Liver (tissue), 3 donors: Measurements from ENCODE around the gene FAM117A.

Experiments used
- EGR1 ChIP-seq, 2 donors: IDR thresholded peaks; 2 replicates each; pipeline ENCODE4 v1.6.1; 2016 to 2018; ENCODE audit warnings: antibody characterized with exemption in 2 of 2, low read depth in 2 of 2
- FOXA1 ChIP-seq: IDR thresholded peaks from 2 replicates; pipeline ENCODE4 v1.6.1; 2016; ENCODE audit warnings: antibody characterized with exemption
- JUND ChIP-seq, 2 donors: IDR thresholded peaks; 2 replicates each; pipeline ENCODE4 v1.6.1; 2016; ENCODE audit warnings: antibody characterized with exemption in 2 of 2
- RAD21 ChIP-seq, 2 donors: IDR thresholded peaks; 2 replicates each; pipeline ENCODE4 v1.6.1; 2016; ENCODE audit warnings: antibody characterized with exemption in 2 of 2, mild to moderate bottlenecking in 2 of 2
- RXRA ChIP-seq, 2 donors: IDR thresholded peaks; 2 replicates each; pipeline ENCODE4 v1.6.1; 2017 to 2018; ENCODE audit warnings: antibody characterized with exemption in 2 of 2, mild to moderate bottlenecking in 1 of 2
- SP1 ChIP-seq: IDR thresholded peaks from 2 replicates; pipeline ENCODE4 v1.6.1; 2018; ENCODE audit warnings: antibody characterized with exemption, mild to moderate bottlenecking
- TAF1 ChIP-seq: conservative IDR thresholded peaks from 2 replicates; pipeline ENCODE4 v1.6.1; 2016; ENCODE audit warnings: antibody characterized with exemption, mild to moderate bottlenecking
- YY1 ChIP-seq: IDR thresholded peaks from 2 replicates; pipeline ENCODE4 v1.6.1; 2016; ENCODE audit warnings: antibody characterized with exemption, mild to moderate bottlenecking
- ZBTB33 ChIP-seq: IDR thresholded peaks from 2 replicates; pipeline ENCODE4 v1.6.1; 2016; ENCODE audit warnings: antibody characterized with exemption
- TF ChIP-seq, protein P1 (sequence below): fragments of 150-350 bp; IDR thresholded peaks from 2 replicates; pipeline ENCODE4 v1.5.1; 2017; ENCODE audit warnings: improper control_type of control experiment, low read depth, low read length; ENCODE audit not compliant: missing input control
- TF ChIP-seq, protein P2 (sequence below): IDR thresholded peaks from 2 replicates; pipeline ENCODE4 v1.6.1; 2016; ENCODE audit warnings: antibody characterized with exemption
- TF ChIP-seq, protein P3 (sequence below): IDR thresholded peaks from 2 replicates; pipeline ENCODE4 v1.6.1; 2016; ENCODE audit warnings: antibody characterized with exemption, mild to moderate bottlenecking
- donor health status: healthy.
- donor health status: healthy.

DNA sequence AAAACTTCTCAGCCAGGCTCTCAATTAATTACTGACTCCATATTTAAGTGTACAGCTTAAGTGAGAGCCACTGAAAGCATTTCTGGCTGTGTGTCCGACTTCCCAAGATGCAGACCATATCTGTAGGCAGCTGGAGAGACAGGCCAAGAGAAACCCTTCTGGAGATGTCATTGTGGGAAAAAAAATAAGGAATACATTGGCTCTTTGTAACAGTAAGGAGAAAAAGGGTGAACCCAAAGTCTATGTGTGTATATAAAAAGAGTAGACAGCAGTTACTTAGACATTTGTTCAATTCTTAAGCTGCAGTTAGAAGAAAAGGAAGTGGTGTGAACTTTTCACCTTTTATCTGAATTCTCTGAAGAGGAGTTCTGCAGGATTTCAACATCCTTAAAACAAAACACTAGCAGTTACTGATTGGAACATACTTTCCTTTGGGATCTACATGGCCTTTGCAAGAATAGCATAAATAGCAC is 21.7 kb downstream of the FAM117A start:
- TF ChIP-seq FOXA1 (no peak), TAF1 (no peak), SP1 (peak; percentile 24), RXRA (IDR thresholded peaks at IDR 0.05) (no peak), YY1 (no peak), JUND (IDR thresholded peaks at IDR 0.05) (no peak), ZBTB33 (no peak), EGR1 (IDR thresholded peaks at IDR 0.05; ENCODE audit: low read depth in 2 of 2) (no peak), RAD21 (IDR thresholded peaks at IDR 0.05) (no peak)
- TF ChIP-seq, protein P1, sequence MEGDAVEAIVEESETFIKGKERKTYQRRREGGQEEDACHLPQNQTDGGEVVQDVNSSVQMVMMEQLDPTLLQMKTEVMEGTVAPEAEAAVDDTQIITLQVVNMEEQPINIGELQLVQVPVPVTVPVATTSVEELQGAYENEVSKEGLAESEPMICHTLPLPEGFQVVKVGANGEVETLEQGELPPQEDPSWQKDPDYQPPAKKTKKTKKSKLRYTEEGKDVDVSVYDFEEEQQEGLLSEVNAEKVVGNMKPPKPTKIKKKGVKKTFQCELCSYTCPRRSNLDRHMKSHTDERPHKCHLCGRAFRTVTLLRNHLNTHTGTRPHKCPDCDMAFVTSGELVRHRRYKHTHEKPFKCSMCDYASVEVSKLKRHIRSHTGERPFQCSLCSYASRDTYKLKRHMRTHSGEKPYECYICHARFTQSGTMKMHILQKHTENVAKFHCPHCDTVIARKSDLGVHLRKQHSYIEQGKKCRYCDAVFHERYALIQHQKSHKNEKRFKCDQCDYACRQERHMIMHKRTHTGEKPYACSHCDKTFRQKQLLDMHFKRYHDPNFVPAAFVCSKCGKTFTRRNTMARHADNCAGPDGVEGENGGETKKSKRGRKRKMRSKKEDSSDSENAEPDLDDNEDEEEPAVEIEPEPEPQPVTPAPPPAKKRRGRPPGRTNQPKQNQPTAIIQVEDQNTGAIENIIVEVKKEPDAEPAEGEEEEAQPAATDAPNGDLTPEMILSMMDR = no peak
- TF ChIP-seq, protein P2, sequence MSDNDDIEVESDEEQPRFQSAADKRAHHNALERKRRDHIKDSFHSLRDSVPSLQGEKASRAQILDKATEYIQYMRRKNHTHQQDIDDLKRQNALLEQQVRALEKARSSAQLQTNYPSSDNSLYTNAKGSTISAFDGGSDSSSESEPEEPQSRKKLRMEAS = no peak
- TF ChIP-seq, protein P3, sequence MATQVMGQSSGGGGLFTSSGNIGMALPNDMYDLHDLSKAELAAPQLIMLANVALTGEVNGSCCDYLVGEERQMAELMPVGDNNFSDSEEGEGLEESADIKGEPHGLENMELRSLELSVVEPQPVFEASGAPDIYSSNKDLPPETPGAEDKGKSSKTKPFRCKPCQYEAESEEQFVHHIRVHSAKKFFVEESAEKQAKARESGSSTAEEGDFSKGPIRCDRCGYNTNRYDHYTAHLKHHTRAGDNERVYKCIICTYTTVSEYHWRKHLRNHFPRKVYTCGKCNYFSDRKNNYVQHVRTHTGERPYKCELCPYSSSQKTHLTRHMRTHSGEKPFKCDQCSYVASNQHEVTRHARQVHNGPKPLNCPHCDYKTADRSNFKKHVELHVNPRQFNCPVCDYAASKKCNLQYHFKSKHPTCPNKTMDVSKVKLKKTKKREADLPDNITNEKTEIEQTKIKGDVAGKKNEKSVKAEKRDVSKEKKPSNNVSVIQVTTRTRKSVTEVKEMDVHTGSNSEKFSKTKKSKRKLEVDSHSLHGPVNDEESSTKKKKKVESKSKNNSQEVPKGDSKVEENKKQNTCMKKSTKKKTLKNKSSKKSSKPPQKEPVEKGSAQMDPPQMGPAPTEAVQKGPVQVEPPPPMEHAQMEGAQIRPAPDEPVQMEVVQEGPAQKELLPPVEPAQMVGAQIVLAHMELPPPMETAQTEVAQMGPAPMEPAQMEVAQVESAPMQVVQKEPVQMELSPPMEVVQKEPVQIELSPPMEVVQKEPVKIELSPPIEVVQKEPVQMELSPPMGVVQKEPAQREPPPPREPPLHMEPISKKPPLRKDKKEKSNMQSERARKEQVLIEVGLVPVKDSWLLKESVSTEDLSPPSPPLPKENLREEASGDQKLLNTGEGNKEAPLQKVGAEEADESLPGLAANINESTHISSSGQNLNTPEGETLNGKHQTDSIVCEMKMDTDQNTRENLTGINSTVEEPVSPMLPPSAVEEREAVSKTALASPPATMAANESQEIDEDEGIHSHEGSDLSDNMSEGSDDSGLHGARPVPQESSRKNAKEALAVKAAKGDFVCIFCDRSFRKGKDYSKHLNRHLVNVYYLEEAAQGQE = no peak
